ENCODE measurements around the gene PLCB4. TPM values are rescaled to one million over a fixed set of nuclear protein-coding genes. Genes with fewer than 3 reads are reported as not detected.

Gene PLCB4
- total RNA-seq, 4 donors from 2014 or later: 20.6 to 45.9 (median 34.2) TPM

- H3K27ac ChIP-seq: no peak overlapping the region
- H3K27me3 ChIP-seq: no peaks in the 10 kb centered on the region
- intact Hi-C loops (cut with DNase I; ENCODE audit: low total_unique reads) (no loop called here), in situ Hi-C loops (cut with MboI; ENCODE audit: low pct_ligation_motif_present in 1 of 4, low pct_unique_long_range_greater_than_20kb in 1 of 4, low sequenced_read_pairs in 3 of 4) (loop anchor here in 1 of 4 donors (10.0 kb wide), 1 partner anchor 134 kb away; no protein-coding TSS in a partner anchor)
- no peak for TF ChIP-seq POLR2A (IDR thresholded peaks at IDR 0.05)
- TF ChIP-seq, protein P1, sequence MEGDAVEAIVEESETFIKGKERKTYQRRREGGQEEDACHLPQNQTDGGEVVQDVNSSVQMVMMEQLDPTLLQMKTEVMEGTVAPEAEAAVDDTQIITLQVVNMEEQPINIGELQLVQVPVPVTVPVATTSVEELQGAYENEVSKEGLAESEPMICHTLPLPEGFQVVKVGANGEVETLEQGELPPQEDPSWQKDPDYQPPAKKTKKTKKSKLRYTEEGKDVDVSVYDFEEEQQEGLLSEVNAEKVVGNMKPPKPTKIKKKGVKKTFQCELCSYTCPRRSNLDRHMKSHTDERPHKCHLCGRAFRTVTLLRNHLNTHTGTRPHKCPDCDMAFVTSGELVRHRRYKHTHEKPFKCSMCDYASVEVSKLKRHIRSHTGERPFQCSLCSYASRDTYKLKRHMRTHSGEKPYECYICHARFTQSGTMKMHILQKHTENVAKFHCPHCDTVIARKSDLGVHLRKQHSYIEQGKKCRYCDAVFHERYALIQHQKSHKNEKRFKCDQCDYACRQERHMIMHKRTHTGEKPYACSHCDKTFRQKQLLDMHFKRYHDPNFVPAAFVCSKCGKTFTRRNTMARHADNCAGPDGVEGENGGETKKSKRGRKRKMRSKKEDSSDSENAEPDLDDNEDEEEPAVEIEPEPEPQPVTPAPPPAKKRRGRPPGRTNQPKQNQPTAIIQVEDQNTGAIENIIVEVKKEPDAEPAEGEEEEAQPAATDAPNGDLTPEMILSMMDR (IDR thresholded peaks at IDR 0.05): no peak
- no peak for TF ChIP-seq POLR2AphosphoS5 (IDR thresholded peaks at IDR 0.05)
- no peak for TF ChIP-seq EP300 (IDR thresholded peaks at IDR 0.05; ENCODE audit: low read depth)
- H3K4me1 ChIP-seq: no peaks in the 10 kb centered on the region
- no peak for DNase-seq
- 85 to 93% methylated on average over 2 to 5 of the region's 5 CpGs for WGBS, 2 donors (ENCODE audit: low coverage in 1 of 2)
- no peak overlapping the region for H3K4me3 ChIP-seq
- no peaks in the 10 kb centered on the region for H3K36me3 ChIP-seq
- H3K9me3 ChIP-seq: no peaks in the 10 kb centered on the region
Measured at GRCh38 chr20:9210356-9210755, 141.5 kb downstream of the PLCB4 start.

- H3K4me3 ChIP-seq: no peak overlapping the region
- in situ Hi-C loops (cut with MboI; ENCODE audit: low pct_ligation_motif_present in 1 of 4, low pct_unique_long_range_greater_than_20kb in 1 of 4, low sequenced_read_pairs in 3 of 4) (loop anchor here in 1 of 4 donors (10.0 kb wide), 1 partner anchor 134 kb away; no protein-coding TSS in a partner anchor), intact Hi-C loops (cut with DNase I; ENCODE audit: low total_unique reads) (no loop called here)
- H3K4me1 ChIP-seq: no peaks in the 10 kb centered on the region
- TF ChIP-seq EP300 (IDR thresholded peaks at IDR 0.05; ENCODE audit: low read depth) (no peak), POLR2AphosphoS5 (IDR thresholded peaks at IDR 0.05) (no peak), POLR2A (IDR thresholded peaks at IDR 0.05) (no peak)
- TF ChIP-seq, protein P1 (IDR thresholded peaks at IDR 0.05): no peak
- WGBS, 2 donors (ENCODE audit: low coverage in 1 of 2): 47 to 60% methylated on average over 2 to 4 of the region's 4 CpGs
- H3K9me3 ChIP-seq: no peaks in the 10 kb centered on the region
- no peaks in the 10 kb centered on the region for H3K36me3 ChIP-seq
- H3K27ac ChIP-seq: no peak overlapping the region
- H3K27me3 ChIP-seq: no peaks in the 10 kb centered on the region
- no peak for DNase-seq
Measured at GRCh38 chr20:9211016-9211760, 142.3 kb downstream of the PLCB4 start.

DNA sequence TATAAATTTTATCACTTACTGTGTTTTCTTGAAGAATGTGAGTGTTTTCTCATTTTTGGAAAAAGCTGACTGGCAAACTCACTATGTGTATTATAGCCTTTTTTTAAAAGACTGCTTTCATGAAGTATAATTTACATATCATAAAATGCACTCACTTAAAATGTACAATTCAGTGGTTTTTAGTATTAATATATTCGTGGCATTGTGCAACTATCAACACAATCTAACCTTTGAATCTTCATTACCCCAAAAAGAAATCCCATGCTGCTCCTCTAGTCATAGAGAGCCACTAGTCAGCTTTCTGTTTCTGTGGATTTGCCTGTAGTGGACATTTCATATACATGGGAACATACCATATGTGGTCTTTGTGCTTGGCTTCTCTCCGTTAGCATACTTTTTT lies 143.8 kb downstream of the PLCB4 start:
- Histone ChIP-seq H3K36me3 (no peaks in the 10 kb centered on the region), H3K4me3 (no peak overlapping the region), H3K4me1 (no peaks in the 10 kb centered on the region), H3K9me3 (no peaks in the 10 kb centered on the region), H3K27me3 (no peaks in the 10 kb centered on the region), H3K27ac (no peak overlapping the region)
- TF ChIP-seq POLR2A (IDR thresholded peaks at IDR 0.05): no peak
- TF ChIP-seq, protein P1 (IDR thresholded peaks at IDR 0.05): no peak
- TF ChIP-seq EP300 (IDR thresholded peaks at IDR 0.05; ENCODE audit: low read depth): no peak
- TF ChIP-seq POLR2AphosphoS5 (IDR thresholded peaks at IDR 0.05): no peak
- in situ Hi-C loops (cut with MboI; ENCODE audit: low pct_ligation_motif_present in 1 of 4, low pct_unique_long_range_greater_than_20kb in 1 of 4, low sequenced_read_pairs in 3 of 4): loop anchor here in 1 of 4 donors (10.0 kb wide), 1 partner anchor 132 kb away; no protein-coding TSS in a partner anchor
- WGBS, 2 donors (ENCODE audit: low coverage in 1 of 2): 74 to 75% methylated on average over 2 of the region's 2 CpGs
- no peak for DNase-seq
- intact Hi-C loops (cut with DNase I; ENCODE audit: low total_unique reads): no loop called here

DNA sequence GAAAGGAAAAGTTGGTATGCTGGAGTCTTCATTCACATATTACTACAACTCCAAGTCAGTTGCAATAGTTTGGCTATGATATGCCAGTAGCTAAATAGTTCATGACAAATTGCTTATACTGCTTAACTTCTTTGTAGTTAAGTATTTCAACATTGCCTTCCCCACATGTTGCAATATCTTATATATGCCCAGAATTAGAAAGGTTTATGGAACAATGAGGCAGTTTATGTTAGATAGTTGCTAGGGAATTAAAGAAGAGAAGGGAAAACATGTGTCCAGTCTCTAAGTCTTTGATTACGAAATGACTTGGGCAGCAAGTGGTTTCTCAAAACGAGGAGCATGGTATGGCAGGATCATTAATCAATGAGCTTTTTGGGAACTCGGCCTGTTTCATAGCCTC lies 145.8 kb downstream of the PLCB4 start:
- no peak for DNase-seq
- 25 to 36% methylated on average over 3 of the region's 3 CpGs for WGBS, 2 donors (ENCODE audit: low coverage in 1 of 2)

More for the DNA sequence above, 145.8 kb downstream of the PLCB4 start:
- no peaks in the 10 kb centered on the region for H3K9me3 ChIP-seq
- no peaks in the 10 kb centered on the region for H3K27me3 ChIP-seq
- no peak overlapping the region for H3K27ac ChIP-seq
- in situ Hi-C loops (cut with MboI; ENCODE audit: low pct_ligation_motif_present in 1 of 4, low pct_unique_long_range_greater_than_20kb in 1 of 4, low sequenced_read_pairs in 3 of 4) (loop anchor here in 1 of 4 donors (10.0 kb wide), 1 partner anchor 130 kb away; no protein-coding TSS in a partner anchor), intact Hi-C loops (cut with DNase I; ENCODE audit: low total_unique reads) (no loop called here)
- H3K36me3 ChIP-seq: no peaks in the 10 kb centered on the region
- TF ChIP-seq EP300 (IDR thresholded peaks at IDR 0.05; ENCODE audit: low read depth) (peak; percentile 64), POLR2A (IDR thresholded peaks at IDR 0.05) (no peak), POLR2AphosphoS5 (IDR thresholded peaks at IDR 0.05) (peak in 2 of 3 donors; percentile 36 to 82)
- TF ChIP-seq, protein P1 (IDR thresholded peaks at IDR 0.05): no peak
- H3K4me1 ChIP-seq: no peaks in the 10 kb centered on the region
- H3K4me3 ChIP-seq: no peak overlapping the region

All from transverse colon (tissue), 4 donors.